Activated naive CD4-positive, alpha-beta T cell treated with anti-CD3 and anti-CD28 coated beads, Interleukin-2, amount 50 U/mL, for 24 hours (primary cell): ENCODE measurements around the gene PTPN1.
A peak's percentile ranks its signal among the peaks of the same experiment; 100 is the strongest.

ENCODE experiments used
- H3K27ac Mint-ChIP-seq: one replicate; pipeline ENCODE4 v1.8.0; 2021; ENCODE audit warnings: mild to moderate bottlenecking, mixed read lengths
- H3K27me3 Mint-ChIP-seq: one replicate; pipeline ENCODE4 v1.8.0; 2021; ENCODE audit warnings: mixed read lengths
- H3K36me3 Mint-ChIP-seq: one replicate; pipeline ENCODE4 v1.8.0; 2021; ENCODE audit warnings: mixed read lengths
- H3K4me1 Mint-ChIP-seq: one replicate; pipeline ENCODE4 v1.8.0; 2021; ENCODE audit warnings: mixed read lengths
- H3K4me3 Mint-ChIP-seq: one replicate; pipeline ENCODE4 v1.8.0; 2021; ENCODE audit warnings: mild to moderate bottlenecking, mixed read lengths
- H3K9me3 Mint-ChIP-seq: one replicate; pipeline ENCODE4 v1.8.0; 2021; ENCODE audit warnings: mixed read lengths

PTPN1 gene

GRCh38 chr20:50509923-50510705, at the start of gene PTPN1:
TSS of gene PTPN1 (plus strand) at chr20:50510383. CDS start at chr20:50510528, 145 bp downstream.
- Mint-ChIP-seq H3K27me3 (no peaks in the 10 kb centered on the region), H3K27ac (peak within 1 kb of the TSS; percentile 95), H3K4me1 (peaks cover 47% of the 10 kb centered on the region), H3K4me3 (peak within 1 kb of the TSS; percentile 96), H3K36me3 (peaks cover 3% of the 10 kb centered on the region), H3K9me3 (no peaks in the 10 kb centered on the region)

GRCh38 chr20:50460608-50461267, 49.4 kb upstream of the PTPN1 start:
- Mint-ChIP-seq H3K36me3 (no peaks in the 10 kb centered on the region), H3K27me3 (no peaks in the 10 kb centered on the region), H3K27ac (no peak overlapping the region), H3K9me3 (no peaks in the 10 kb centered on the region), H3K4me1 (peaks cover 3% of the 10 kb centered on the region), H3K4me3 (no peak overlapping the region)

- Mint-ChIP-seq H3K27ac (no peak overlapping the region), H3K36me3 (no peaks in the 10 kb centered on the region), H3K27me3 (no peaks in the 10 kb centered on the region), H3K9me3 (no peaks in the 10 kb centered on the region), H3K4me3 (no peak overlapping the region), H3K4me1 (peaks cover 3% of the 10 kb centered on the region)
Measured at GRCh38 chr20:50462093-50462690, 48.0 kb upstream of the PTPN1 start.

- Mint-ChIP-seq H3K27ac (no peak overlapping the region), H3K36me3 (no peaks in the 10 kb centered on the region), H3K9me3 (no peaks in the 10 kb centered on the region), H3K27me3 (no peaks in the 10 kb centered on the region), H3K4me3 (no peak overlapping the region), H3K4me1 (peaks cover 3% of the 10 kb centered on the region)
Measured at GRCh38 chr20:50464026-50464724, 46.0 kb upstream of the PTPN1 start.

- H3K27me3 Mint-ChIP-seq: no peaks in the 10 kb centered on the region
- no peaks in the 10 kb centered on the region for H3K36me3 Mint-ChIP-seq
- peaks cover 3% of the 10 kb centered on the region for H3K4me1 Mint-ChIP-seq
- H3K27ac Mint-ChIP-seq: no peak overlapping the region
- H3K4me3 Mint-ChIP-seq: no peak overlapping the region
- H3K9me3 Mint-ChIP-seq: no peaks in the 10 kb centered on the region
Measured at GRCh38 chr20:50464725-50465650, 45.2 kb upstream of the PTPN1 start.

GRCh38 chr20:50467174-50467573, 43.0 kb upstream of the PTPN1 start:
- Mint-ChIP-seq H3K27ac (no peak overlapping the region), H3K4me3 (no peak overlapping the region), H3K9me3 (no peaks in the 10 kb centered on the region), H3K4me1 (peaks cover 14% of the 10 kb centered on the region), H3K27me3 (no peaks in the 10 kb centered on the region), H3K36me3 (no peaks in the 10 kb centered on the region)

GRCh38 chr20:50467718-50468356, 42.3 kb upstream of the PTPN1 start:
- Mint-ChIP-seq H3K4me3 (no peak overlapping the region), H3K27ac (peak overlapping the region; percentile 36), H3K9me3 (no peaks in the 10 kb centered on the region), H3K4me1 (peaks cover 14% of the 10 kb centered on the region), H3K27me3 (no peaks in the 10 kb centered on the region), H3K36me3 (no peaks in the 10 kb centered on the region)

GRCh38 chr20:50468378-50468798, 41.8 kb upstream of the PTPN1 start:
- Mint-ChIP-seq H3K27ac (no peak overlapping the region), H3K27me3 (no peaks in the 10 kb centered on the region), H3K9me3 (no peaks in the 10 kb centered on the region), H3K4me1 (peaks cover 14% of the 10 kb centered on the region), H3K36me3 (no peaks in the 10 kb centered on the region), H3K4me3 (no peak overlapping the region)

- no peaks in the 10 kb centered on the region for H3K27me3 Mint-ChIP-seq
- no peaks in the 10 kb centered on the region for H3K9me3 Mint-ChIP-seq
- peaks cover 13% of the 10 kb centered on the region for H3K4me1 Mint-ChIP-seq
- no peak overlapping the region for H3K4me3 Mint-ChIP-seq
- H3K27ac Mint-ChIP-seq: no peak overlapping the region
- H3K36me3 Mint-ChIP-seq: no peaks in the 10 kb centered on the region
Measured at GRCh38 chr20:50469176-50469723, 40.9 kb upstream of the PTPN1 start.

- Mint-ChIP-seq H3K4me3 (no peak overlapping the region), H3K36me3 (no peaks in the 10 kb centered on the region), H3K4me1 (peaks cover 11% of the 10 kb centered on the region), H3K27ac (no peak overlapping the region), H3K9me3 (no peaks in the 10 kb centered on the region), H3K27me3 (no peaks in the 10 kb centered on the region)
Measured at GRCh38 chr20:50469796-50470195, 40.4 kb upstream of the PTPN1 start.

- Mint-ChIP-seq H3K36me3 (no peaks in the 10 kb centered on the region), H3K9me3 (no peaks in the 10 kb centered on the region), H3K4me3 (no peak overlapping the region)
Measured at GRCh38 chr20:50470264-50470858, 39.8 kb upstream of the PTPN1 start.

GRCh38 chr20:50471231-50471630, 39.0 kb upstream of the PTPN1 start:
- Mint-ChIP-seq H3K9me3 (no peaks in the 10 kb centered on the region), H3K27me3 (no peaks in the 10 kb centered on the region), H3K4me3 (no peak overlapping the region), H3K4me1 (peaks cover 11% of the 10 kb centered on the region), H3K36me3 (no peaks in the 10 kb centered on the region), H3K27ac (no peak overlapping the region)

More at GRCh38 chr20:50470264-50470858, 39.8 kb upstream of the PTPN1 start:
- Mint-ChIP-seq H3K4me1 (peaks cover 11% of the 10 kb centered on the region), H3K27ac (peak overlapping the region; percentile 25), H3K27me3 (no peaks in the 10 kb centered on the region)

- Mint-ChIP-seq H3K36me3 (no peaks in the 10 kb centered on the region), H3K27ac (no peak overlapping the region), H3K4me1 (peaks cover 12% of the 10 kb centered on the region), H3K4me3 (no peak overlapping the region), H3K27me3 (no peaks in the 10 kb centered on the region), H3K9me3 (no peaks in the 10 kb centered on the region)
Measured at GRCh38 chr20:50472693-50473664, 37.2 kb upstream of the PTPN1 start.
